Epithelial cell of proximal tubule (primary cell): ENCODE results near the gene SAMD4B. TPM values are rescaled to one million over a fixed set of nuclear protein-coding genes. Genes with fewer than 3 reads are reported as not detected.

ENCODE experiments used
- DNase-seq: peaks from one replicate; pipeline ENCODE4 v3.0.0-alpha.2; 2011; ENCODE audit warnings: low read depth
- H3K4me3 ChIP-seq: 2 replicates; pipeline ENCODE4 v1.5.1; 2011; ENCODE audit warnings: low read depth, mild to moderate bottlenecking, low read length
- CTCF ChIP-seq: conservative IDR thresholded peaks from 2 replicates; pipeline ENCODE4 v1.5.1; 2012; ENCODE audit warnings: low read depth, mild to moderate bottlenecking, low read length
- total RNA-seq: library from RNA; depleted of rRNA; stranded (reverse); fragments of >200 nt; gene quantifications from 2 replicates; pipeline ENCODE4 v1.2.3, GENCODE V29; 2015

SAMD4B gene
- total RNA-seq, 1 donor from 2014 or later = 65.6 TPM

GRCh38 chr19:39365531-39365930, 23.3 kb downstream of the SAMD4B start:
- no peak for TF ChIP-seq CTCF
- H3K4me3 ChIP-seq = no peak overlapping the region

GRCh38 chr19:39369200-39369599, 27.0 kb downstream of the SAMD4B start:
- no peak overlapping the region for H3K4me3 ChIP-seq
- DNase-seq = no peak
- no peak for TF ChIP-seq CTCF

More at GRCh38 chr19:39365531-39365930, 23.3 kb downstream of the SAMD4B start:
- no peak for DNase-seq

GRCh38 chr19:39370735-39371134, 28.5 kb downstream of the SAMD4B start:
- TF ChIP-seq CTCF = no peak
- H3K4me3 ChIP-seq = no peak overlapping the region
- no peak for DNase-seq

- DNase-seq = no peak
- TF ChIP-seq CTCF = no peak
- H3K4me3 ChIP-seq = no peak overlapping the region
These were observed 30.0 kb downstream of the SAMD4B start for GRCh38 chr19:39372047-39372802.

- no peak for TF ChIP-seq CTCF
- H3K4me3 ChIP-seq = no peak overlapping the region
- DNase-seq = no peak
These were observed 30.7 kb downstream of the SAMD4B start for GRCh38 chr19:39372941-39373340.

GRCh38 chr19:39375929-39376328, 33.7 kb downstream of the SAMD4B start:
- no peak for TF ChIP-seq CTCF
- no peak for DNase-seq
- H3K4me3 ChIP-seq = no peak overlapping the region
